HUDEP-2 (cell line): ENCODE results near the gene DNMT3L.
A peak's percentile ranks its signal among the peaks of the same experiment; 100 is the strongest.

Experiments
- DNase-seq, 76 experiments: peaks; one replicate each; lab custom pipeline; 2025; ENCODE audit not compliant: unreplicated experiment in 76 of 76; lab: John Stamatoyannopoulos, UW

DNMT3L gene

DNA sequence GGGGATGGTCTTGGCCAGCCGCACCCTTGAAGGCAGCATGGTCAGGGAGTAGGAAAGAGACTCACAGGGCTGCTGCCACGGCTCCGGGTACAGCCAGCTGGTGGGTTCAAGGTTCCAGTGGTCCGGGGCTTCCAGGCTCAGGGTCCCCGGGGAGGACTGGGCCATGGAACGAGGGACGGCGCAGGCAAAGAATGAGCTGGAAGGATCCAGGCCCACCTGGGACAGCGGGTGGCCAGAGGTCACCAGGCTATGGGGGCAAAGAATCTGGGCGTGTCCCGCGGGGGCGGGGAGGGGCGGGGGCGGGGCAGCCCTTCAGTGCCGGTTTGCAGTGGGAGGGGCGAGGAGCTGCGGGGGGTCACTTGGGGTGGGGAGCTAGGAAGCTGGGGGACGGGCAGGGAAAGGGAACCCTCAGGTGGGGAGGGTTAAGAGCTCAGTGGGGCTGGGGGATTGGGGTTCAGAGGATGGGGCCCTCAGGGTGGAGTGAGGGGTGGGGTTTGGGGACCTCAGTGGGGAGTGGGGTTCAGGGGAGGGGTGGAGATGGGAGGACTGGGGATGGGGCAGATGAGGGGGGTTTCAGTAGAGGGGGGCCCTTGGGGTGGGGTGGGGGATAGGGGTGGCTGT, at the start of gene DNMT3L:
Gene DNMT3L, minus strand, starts transcription at position 223 of the 621 bp plus-strand sequence. CDS start 638 bp downstream, outside the sequence.
- DNase-seq = no peak

DNA sequence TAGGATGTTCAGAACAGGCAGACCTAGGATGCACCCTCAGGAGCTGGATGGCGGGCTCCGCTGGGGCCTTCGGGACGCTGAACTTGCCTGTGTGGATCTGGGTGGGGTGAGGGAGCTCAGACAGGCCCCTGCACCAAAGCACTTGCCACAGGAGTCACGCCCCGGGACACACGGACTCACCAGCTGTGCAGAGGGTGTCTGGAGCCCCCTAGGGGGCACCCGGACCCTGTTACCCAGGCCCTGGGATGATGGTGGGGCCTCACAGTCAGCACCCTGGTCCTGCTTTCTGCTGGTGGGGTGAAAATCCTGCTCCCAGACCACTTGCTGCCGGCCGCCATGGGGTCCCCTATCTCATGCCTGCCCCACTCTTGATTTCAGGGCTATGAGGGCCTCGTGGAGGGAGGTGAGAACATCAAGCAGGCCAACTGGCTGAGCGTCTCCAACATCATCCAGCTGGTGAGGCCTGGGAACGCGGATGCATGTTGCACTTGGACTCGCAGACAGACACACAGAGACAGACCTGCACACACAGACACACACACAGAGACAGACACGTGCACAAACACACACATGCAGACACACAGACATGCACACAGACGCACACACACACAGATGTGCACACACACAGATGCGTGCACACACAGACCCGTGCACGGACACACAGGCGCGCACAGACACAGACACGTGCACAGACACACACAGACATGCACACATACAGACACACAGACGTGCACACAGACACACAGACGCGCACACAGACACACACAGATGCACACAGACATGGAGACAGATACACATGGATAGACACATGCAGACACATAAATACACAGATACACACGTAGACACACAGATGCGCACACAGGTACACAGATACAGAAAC, 49.2 kb upstream of the DNMT3L start:
- DNase-seq = no peak

DNA sequence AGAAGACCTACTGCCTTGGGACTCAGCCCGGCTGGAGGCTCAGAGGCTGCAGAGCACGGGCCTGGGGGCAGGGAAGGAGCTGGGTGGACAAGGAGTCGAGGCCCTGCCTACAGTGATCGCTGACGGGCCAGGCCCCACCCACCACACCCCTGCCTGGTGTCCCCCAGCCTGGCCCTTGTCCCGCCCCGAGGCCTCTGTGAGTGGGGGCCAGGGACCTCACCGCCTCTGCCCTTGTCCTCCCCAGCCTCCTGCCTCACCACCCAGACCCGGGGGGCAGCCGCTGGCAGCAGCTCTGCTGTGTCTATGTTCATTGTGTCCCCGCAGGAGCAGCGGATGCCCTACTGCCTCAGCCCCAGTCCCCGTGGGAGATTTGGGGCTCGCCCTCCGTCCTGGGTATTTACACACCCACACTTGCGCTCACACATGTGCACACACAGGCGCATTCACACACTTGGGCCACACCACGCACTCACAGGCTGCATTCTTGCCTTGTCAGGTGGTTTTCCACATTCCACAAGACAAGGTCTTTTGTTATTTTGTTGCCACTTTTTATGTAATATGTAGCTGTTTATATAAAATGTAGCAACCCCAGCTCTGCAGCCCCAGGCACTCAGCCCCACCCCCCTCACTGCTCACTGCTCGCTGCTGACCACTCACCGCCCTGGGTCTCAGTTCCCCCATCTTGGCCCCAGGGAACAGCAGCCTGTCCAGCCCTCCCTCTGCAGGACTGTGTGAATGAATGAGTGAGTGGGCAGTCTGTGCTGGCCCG, 45.4 kb upstream of the DNMT3L start:
- no peak for DNase-seq

DNA sequence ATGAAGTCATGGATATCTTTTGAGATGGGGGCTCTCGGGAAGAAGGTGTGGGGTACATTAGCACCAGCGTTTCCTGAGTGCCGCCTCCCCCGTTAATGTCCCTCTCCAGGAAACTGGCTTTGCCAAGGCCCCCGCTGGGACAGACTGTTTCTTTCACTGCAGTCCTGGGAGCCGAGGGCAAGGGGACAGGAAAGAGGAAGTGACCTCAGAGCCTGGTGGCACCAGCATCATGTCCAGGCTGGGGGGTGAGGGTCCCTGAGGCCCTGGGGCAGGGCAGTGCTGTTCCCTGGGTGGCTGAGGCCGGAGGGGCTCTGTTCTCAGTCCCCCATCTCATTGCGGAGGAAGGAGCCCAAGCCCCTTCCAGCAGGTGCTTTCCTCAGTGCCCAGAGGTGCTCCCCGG, 44.0 kb upstream of the DNMT3L start:
- no peak for DNase-seq

DNA sequence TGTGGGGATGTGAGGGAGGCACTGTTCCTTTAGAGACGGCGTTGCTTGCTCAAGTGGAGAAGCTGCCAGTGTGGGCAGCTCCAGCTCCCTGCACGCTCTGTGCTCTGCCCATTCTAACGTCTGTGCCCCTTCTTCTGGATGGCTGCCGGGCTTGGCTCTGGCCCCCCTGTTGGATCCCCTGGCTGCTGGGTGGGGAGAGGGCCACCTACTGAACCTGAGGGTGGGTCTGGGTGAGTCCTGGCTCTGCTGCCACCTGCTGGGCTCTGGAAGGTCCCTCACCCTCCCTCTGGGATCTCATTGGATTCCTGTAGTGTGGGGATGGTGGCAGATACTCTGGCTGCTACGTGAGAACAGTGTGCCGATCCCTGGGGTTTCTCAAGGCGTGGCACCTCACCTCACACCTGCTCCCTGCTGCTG, 43.2 kb upstream of the DNMT3L start:
- DNase-seq = peak in 17 of 76 experiments; percentile 11 to 41 (median 22)

DNA sequence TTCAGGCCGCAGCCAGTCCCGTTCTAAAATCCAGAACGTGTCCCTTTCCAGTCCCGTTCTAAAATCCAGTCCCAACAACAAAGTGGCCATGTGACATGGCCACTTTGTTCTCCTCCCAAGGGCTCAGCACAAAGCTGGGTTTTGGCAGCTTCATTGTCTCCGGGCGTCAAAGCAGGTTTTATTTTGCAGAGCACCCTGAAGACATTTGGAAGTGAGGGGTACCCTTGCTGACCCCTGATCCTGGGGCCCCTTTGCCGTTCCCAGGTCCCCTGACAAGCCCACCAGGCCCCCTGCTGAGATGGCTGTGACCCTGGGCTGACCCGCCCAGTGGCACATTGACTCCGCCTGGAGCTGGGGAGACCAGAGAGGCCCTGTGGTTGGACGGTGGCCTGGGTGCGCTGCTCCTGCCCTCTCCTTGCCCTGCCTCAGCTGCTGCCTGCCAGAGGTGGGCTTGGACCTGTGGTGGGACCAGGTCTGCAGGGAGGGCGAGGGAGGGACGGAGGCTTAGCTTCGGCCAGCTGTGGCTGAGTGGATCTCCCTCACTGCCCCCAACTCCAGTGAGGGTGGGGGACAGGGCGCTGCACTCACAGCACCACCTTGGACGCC, 42.4 kb upstream of the DNMT3L start:
- DNase-seq = no peak

DNA sequence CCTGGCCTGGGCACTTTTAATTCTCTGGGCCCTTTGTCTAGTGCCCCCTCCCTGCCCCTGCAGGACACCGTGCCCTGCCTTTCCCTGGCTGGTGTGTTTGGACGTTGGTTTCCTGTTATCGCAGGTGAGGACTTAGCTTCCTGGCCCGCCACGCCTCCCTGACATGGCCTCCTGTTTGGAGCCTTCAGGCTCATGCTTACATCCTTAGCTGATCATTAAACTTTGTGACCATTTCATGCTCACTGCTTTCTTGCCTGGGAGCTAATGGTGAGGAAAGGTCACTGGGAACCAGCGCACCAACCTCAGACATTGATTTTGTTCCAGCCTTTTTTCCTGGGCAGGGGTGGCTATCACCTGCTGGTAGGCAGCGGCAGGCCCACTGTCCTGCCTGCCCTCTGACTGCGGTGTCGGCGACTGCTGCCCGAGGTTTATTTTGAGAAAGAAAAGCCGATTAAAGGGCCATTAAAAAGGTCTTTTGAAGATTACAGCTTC, 41.8 kb upstream of the DNMT3L start:
- no peak for DNase-seq

DNA sequence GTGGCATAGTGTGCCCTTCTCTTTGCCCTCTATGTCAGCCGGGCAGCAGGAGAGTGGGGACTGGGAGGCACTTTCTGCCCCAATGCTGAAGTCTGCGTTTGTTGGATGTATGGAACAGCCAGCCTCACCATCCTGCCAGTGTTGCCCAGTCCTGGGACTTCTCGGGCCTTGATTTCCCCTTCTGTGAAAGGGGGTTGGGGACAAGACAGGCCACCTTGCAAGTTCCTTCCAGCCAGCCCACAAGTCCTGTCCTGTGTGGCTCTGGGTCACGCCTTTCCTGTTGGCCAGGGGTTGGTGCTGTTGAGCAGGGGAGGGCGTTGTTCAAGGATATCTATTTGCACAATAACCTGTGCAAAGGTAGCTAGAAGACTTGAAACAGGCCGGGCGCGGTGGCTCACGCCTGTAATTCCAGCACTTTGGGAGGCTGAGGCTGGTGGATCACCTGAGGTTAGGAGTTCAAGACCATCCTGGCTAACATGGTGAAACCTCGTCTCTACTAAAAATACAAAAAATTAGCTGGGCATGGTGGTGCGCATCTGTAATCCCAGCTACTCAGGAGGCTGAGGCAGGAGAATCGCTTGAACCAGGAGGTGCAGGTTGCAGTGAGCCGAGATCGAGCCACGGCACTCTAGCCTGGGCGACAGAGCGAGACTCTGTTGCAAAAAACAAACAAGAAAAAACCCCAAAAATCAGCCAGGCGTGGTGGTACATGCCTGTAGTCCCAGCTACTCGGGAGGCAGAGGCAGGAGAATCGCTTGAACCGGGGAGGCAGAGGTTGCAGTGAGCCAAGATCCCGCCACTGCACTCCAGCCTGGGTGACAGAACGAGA, 41.1 kb upstream of the DNMT3L start:
- DNase-seq = peak in 21 of 76 experiments; percentile 14 to 42 (median 22)

DNA sequence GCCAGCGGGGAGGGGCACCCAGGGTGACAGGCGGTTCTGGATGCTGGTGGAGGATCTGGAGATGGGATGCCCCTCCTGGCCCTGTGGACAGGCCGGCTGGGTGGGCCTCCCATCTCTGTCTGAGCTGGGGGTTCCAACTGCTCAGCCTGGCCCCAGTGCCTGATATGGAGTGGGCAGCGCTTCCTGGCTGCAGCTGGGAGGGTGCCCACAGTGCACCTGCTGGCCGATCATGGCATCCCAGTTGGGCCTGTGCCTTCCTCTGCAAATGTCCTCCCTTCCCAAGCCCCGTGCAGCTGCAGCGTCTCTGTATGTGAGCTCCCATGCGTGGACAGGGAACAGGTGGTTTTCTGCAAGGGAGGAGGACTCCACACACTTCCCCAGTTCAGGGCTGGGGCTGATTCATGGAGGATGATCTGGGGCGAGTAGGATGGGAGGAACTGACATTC, 40.3 kb upstream of the DNMT3L start:
- DNase-seq = peak in 1 of 76 experiments; percentile 20

DNA sequence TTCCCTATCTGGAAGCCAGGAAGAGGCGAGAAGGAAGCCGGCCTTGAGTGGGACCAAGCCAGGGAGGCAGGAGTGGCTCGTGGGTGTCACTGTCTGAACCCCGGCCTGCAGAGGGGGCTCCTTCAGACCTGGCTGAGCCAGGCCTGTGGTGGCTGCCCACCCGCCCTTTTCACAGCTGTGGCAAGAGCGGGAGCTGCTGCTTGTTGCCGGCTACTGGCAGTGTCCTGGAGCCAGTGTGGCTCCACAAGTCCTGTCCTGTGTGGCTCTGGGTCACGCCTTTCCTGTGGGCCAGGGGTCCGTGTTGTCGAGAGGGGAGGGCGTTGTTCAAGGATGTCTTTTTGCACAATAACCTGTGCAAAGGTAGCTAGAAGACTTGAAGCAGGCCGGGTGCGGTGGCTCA, 39.4 kb upstream of the DNMT3L start:
- no peak for DNase-seq

DNA sequence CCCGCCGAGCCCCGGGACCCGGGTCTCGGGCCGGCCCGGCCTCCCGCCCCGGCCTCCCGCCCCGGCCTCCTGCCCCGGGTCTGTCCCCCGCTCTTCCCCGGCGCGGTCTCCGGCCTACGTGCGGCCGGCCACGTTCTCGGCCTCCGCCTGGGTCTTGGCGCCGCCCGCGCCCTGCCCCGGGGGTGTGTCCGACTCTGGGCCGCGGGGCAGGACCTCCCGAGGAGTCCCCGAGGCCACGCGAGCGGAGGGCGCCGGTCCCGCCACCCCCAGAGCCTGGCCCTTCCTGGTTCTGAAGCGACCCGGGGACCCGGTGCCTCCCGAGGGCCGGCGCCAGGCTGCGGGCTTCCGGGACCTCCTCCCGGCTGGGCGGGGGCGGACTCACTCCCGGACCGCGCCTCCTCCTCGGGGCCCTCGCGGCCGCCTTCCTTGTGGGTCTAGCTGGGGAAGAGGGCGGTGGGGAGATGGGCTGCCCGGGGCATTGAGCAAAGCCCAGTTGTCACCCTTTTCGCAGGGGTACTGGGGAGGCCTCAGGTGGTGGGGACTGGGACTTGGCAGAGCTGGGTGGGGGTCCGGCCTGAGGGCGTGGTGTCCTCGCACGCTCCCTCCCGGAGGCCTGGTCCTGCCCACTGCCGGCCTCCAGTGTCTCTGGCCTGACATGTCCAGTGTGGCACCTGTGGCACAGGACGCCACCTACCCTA, 38.7 kb upstream of the DNMT3L start:
- peak in 52 of 76 experiments; percentile 13 to 69 (median 53) for DNase-seq

DNA sequence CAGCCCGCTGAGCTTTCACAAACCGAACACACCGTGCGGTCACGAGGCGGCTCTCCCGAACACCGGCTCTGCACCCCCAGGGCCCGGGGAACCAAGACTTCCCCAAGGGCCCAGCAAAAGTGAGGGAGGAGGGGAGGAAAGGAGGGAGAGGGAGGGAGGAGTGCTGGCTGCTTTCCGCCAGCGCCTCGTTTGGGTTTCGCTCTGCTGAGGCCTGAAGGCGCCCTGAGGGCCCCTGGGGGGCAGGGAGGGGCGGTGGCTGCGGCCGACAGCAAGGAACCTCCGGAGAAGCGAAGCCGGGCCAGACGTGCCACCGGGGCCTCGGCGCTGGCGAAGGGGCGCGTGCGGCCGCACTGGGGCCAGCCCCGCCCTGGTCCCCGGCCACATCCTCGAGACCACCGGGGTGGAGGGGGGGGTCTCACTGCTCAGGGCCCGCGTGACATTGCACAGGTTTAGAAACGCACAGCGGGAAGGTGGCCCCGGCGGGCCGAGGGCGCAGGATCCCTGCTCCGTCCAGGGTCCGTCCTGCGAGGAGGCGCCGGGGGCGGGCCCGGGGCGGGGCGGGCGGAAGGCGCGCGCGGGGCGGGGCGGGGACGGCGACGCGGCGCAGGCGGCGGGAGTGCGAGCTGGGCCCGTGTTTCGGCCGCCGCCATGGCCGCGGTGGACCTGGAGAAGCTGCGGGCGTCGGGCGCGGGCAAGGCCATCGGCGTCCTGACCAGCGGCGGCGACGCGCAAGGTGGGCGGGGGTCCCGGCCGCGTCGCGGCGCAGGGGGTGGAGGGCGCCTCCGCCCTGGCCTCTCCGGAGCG, 38.0 kb upstream of the DNMT3L start, which contains the start of gene PFKL:
Gene PFKL, plus strand, starts transcription at position 596 of the 804 bp plus-strand sequence. Its CDS starts 53 bp downstream, at position 649.
- peak in 59 of 76 experiments; percentile 8 to 79 (median 54) for DNase-seq

DNA sequence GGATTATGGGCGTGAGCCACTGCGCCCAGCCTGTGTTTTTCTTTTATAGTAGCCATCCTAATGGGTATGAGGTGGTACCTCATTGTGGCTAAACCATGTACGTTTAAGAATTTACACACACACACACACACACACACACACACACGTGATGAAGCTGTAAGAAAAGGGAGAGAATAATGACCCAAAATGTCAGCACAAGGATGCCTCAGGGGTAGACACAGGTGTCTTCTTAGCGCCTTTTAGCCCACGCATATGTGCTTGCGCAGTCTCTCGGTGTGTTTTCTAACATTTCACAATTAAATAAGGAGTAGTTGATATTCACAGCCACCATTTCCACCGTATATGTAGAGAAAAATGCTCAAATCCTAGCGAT, 37.4 kb upstream of the DNMT3L start:
- no peak for DNase-seq

DNA sequence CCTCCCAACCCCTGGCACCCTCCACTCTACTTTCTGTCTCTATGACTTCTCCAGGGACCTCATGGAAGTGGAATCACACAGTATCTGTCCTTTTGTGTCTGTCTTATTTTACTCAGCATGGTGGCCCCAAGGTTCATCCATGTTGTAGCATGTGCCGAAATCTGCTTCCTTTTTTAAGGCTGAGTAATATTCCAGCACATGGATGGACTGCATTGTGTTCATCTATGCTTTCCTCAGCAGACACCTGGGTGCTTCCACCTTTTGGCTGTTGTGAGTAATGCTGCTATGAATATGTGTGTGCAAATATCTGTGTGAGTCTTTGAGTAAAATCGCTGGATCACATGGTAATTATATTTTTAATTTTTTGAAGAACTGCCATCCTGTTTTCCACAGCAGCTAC, 36.6 kb upstream of the DNMT3L start:
- DNase-seq = no peak

DNA sequence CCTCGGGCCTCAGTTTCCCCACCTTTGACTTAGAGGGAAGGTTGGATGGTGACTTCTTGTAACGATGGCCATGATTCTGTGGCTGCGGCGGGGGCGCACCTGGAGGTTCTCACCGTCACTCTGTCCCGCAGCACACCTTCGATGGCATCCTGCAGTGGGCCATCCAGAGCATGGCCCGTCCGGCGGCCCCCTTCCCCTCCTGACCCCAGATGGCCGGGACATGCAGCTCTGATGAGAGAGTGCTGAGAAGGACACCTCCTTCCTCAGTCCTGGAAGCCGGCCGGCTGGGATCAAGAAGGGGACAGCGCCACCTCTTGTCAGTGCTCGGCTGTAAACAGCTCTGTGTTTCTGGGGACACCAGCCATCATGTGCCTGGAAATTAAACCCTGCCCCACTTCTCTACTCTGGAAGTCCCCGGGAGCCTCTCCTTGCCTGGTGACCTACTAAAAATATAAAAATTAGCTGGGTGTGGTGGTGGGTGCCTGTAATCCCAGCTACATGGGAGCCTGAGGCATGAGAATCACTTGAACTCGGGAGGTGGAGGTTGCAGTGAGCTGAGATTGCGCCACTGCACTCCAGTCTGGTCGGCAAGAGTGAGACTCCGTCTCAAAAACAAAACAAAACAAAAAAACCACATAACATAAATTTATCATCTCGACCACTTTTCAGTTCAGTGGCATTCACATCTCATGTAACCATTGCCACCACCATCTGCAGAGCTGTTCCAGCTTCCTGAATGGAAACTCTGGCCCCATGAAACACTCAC, 36.0 kb upstream of the DNMT3L start:
- DNase-seq = peak in 70 of 76 experiments; percentile 14 to 88 (median 70)

DNA sequence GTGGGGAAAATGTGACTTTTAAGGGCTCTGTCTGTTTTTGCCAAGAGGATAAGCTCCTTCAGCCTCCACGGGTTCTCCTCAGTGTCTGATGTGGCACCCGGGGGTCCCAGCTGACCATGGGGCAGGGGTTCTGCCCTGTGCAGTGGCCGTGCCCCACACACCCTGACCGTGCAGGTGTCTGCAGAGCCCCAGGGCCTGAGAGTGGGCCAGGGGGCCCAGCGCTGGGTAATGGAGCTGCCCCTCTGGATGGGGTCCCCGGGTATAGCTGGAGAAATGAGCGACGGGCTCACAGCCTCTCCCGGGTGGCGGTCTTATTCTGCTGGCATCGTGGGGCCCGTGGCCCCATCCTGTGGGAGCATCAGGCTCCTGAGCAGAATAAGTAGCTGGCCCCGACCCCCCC, 35.2 kb upstream of the DNMT3L start:
- DNase-seq = no peak

DNA sequence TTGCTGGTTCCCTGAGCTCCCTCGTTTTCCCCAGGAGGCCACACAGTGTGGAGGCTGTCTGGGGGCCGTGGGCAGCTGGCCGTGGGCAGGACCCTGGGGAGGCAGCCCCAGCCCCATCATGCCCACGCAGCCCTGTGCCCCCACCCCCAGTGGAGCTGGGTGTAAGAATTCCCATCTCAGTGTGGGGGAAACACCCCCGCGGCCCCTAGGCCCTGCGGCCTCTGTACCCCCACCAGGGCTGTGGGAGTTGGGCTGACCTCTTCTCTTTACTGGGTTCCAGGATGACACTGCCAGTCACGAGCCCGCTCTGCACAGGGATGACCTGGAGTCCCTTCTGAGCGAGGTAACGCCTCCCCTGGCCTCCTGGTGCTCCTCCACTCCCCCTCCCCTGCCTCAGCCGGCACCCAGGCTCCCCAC, 34.4 kb upstream of the DNMT3L start:
- DNase-seq = no peak
